Amniotic stem cell (primary cell): ENCODE measurements around the gene EYA2.
"Not testable (repeated sequence)": the region's sequence is repeated elsewhere in the genome, so short reads cannot be mapped to it uniquely, and the experiment has no call there.

Experiments
- DNase-seq: peaks from one replicate; lab custom pipeline; 2025; lab: John Stamatoyannopoulos, UW

EYA2 gene

GRCh38 chr20:46894579-46894958 is at the start of gene EYA2:
EYA2 (plus strand) TSS chr20:46894843; CDS start chr20:46990011, 95,168 bp downstream.
- no peak for DNase-seq

- no peak for DNase-seq
Observed at GRCh38 chr20:46844965-46845364, 49.7 kb upstream of the EYA2 start.

GRCh38 chr20:46849269-46849668 is 45.4 kb upstream of the EYA2 start:
- no peak for DNase-seq

DNA sequence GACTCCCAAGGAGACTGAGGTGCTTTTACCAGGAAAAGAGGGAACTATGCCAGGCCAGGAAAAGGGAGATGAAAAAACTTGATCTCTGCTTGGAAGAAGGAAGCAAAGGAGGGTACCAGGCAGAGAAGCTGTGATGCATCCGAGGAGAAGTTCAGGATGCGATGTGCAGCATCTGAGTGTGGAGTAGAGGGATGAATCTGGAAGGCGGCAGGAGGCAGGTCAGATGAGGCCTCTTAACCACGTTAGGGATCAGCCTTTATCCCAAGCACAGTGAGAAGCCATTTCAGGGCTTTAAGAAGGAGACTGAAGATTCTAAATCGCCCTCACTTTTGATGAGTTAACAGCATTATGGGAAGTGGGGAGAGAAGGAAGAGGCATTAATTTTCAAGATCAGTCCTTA is 44.9 kb upstream of the EYA2 start:
- no peak for DNase-seq

DNA sequence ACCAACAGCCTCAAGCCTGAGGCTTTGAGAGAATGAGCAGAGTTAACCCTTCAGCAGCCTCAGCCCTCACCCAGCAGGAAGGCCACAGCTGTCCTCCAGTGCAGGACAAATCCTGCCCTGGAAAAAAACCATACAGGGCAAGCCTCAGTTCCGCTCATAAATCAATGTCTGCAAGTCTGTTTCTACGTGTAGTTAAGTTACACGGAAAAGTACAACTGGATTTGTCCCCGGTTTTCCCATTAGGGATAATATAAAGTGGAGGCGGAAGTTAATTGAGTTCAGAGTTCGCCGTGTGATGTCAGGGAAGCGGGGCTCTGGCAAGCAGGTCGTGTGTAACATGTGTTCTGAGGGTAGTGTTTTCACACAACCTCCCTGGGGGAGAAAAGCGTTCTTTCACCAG is 44.2 kb upstream of the EYA2 start:
- no peak for DNase-seq

DNA sequence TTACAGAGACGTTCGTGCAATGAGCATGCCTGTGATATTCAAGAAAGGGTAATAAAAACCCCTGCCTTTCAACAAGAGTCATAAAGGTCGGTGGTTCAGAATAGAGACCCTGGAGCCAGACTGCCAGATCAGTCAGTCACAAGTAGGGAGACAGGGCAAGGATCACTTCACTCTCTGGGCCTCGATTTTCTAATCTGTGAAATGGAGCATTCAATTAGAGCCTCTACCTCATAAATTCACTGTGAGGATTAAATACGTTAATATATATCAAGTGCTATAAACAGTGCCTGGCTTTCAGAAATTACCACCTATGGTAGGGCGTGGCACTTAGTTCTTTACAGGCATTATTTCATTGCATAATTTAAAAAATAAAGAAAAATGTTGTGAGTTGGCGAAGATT is 43.7 kb upstream of the EYA2 start:
- DNase-seq = no peak

GRCh38 chr20:46851746-46852145 is 42.9 kb upstream of the EYA2 start:
- DNase-seq = no peak

DNA sequence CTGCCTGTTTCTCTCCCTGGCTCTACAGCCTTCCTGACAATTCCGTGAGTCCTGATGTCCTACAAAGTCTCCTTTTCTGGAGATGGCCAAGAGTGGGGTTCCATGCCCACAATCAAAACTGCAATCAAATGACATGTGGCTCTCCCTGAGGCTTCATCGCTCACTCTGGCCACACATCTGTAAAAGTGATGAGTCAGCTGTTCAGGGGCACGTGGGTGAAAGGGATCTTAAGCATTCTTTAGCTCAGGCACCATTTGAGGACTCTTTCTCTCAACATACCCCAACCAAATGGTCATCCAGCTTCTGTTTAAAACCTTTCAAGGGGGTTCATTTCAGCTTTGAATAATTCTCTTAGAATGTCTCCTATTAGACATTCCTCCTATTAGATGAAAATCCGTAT is 42.3 kb upstream of the EYA2 start:
- DNase-seq = no peak

GRCh38 chr20:46853926-46854325 is 40.7 kb upstream of the EYA2 start:
- DNase-seq = no peak

DNA sequence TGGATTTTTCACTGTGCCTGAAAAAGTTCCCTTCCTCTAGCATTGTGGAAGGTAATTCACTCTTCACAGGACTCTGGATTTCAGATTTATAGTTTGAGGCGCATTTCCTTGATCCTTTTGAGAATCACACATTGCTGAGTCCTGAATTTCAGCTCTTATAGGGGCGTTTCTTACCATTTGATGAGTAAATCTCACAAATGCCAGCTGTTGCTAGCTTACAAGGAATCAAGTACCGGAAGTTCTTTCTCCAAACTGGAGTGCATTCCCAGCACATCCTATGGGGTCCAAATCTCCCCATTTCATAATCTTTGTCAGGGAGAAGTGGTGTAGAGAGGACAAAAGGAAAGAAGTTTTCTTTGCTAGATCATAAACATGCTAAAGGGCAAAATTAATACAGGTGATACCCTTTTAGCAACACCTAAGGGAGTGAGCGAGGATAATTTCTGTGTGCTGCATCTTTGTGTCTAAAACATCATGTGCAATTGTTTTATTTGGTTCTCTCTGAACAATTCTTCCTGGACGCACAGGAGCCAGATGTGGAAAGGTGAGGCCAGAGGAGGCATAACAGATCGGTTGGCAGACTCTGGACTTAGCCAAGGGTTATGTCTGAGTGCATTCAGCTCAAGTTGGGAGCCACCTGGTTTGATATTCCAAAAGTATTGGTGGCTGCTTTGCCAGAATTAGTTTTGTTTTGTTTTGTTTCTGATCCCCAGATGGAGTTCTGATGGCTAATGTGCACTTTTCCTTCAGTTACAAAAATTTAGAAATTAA is 37.4 kb upstream of the EYA2 start:
- DNase-seq = no peak

GRCh38 chr20:46865824-46866223 is 28.8 kb upstream of the EYA2 start:
- no peak for DNase-seq

GRCh38 chr20:46870041-46870440 is 24.6 kb upstream of the EYA2 start:
- DNase-seq = no peak

GRCh38 chr20:46872328-46873211 is 22.1 kb upstream of the EYA2 start:
- no peak for DNase-seq

DNA sequence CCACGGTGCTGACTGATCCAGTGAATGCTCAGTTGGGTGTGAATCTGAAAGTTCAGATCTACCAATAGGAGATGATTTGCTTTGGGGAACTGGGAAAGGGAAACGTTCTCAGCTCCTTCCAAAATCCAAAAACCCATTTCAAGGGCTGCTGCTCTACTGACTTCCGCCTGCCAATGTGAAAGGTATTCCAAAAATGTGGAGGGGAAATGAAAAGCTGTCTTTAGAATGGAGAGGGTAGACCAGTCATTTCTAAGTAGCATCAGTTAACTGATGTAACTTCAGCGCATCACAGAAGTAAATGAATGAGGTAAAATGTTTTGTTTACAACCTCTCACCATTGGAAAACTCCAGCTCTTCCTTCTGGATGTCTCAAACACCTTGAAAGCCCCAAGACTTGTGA is 19.6 kb upstream of the EYA2 start:
- no peak for DNase-seq

GRCh38 chr20:46879386-46879785 is 15.3 kb upstream of the EYA2 start:
- DNase-seq = no peak

DNA sequence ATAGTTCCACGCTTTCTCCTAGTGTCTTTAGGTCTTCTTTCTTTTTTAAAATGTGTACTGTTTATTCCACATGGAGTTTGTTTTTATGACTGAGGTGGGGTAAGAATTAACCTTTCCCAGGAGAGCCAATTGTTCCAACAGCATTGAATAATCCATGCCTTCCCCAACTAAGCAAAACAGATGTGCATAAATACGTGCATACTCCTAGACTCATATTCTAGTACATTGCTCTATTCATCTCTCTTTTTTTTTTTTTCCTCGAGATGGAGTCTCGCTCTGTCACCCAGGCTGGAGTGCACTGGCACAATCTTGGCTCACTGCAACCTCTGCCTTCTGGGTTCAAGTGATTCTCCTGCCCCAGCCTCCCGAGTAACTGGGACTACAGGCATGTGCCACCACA is 14.7 kb upstream of the EYA2 start:
- DNase-seq = not testable (repeated sequence)

- DNase-seq = no peak
Observed at GRCh38 chr20:46883892-46884291, 10.8 kb upstream of the EYA2 start.

- no peak for DNase-seq
Observed at GRCh38 chr20:46890682-46891081, 4.0 kb upstream of the EYA2 start.

- no peak for DNase-seq
Observed at GRCh38 chr20:46893051-46893450, 1.6 kb upstream of the EYA2 start.

DNA sequence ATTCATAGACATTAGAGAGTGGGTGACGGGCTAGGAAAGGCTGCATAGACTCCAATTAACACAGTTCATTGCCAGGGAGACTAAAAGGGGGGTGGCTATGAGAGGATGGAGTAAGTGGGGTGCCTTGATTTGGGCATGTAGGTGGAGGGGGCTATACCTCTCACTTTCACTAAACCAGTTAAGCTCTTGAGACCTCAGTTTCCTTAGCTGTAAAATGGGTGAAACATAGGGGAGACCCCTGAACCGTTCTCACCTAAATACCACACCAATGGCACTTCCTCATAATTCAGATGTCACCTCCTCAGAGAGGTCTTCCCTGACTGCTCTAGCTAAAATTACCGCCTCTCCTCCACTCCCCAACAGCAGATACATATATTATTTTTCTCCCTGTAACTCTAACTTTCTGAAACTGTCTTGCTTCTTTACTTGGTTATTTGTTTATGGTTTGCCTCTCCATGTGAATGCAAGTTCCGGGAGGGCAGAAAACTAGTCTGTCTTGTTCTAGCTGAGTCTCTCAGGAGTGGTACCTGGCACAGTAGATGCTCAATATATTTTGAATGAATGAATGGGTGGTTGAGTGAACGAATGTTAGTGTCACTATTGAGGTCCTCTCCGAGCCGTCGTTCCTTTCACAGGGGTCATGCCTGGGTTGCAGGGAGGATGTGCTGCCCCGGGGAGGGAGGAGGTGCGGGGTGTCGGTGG is 615 bp upstream of the EYA2 start:
- DNase-seq = no peak

DNA sequence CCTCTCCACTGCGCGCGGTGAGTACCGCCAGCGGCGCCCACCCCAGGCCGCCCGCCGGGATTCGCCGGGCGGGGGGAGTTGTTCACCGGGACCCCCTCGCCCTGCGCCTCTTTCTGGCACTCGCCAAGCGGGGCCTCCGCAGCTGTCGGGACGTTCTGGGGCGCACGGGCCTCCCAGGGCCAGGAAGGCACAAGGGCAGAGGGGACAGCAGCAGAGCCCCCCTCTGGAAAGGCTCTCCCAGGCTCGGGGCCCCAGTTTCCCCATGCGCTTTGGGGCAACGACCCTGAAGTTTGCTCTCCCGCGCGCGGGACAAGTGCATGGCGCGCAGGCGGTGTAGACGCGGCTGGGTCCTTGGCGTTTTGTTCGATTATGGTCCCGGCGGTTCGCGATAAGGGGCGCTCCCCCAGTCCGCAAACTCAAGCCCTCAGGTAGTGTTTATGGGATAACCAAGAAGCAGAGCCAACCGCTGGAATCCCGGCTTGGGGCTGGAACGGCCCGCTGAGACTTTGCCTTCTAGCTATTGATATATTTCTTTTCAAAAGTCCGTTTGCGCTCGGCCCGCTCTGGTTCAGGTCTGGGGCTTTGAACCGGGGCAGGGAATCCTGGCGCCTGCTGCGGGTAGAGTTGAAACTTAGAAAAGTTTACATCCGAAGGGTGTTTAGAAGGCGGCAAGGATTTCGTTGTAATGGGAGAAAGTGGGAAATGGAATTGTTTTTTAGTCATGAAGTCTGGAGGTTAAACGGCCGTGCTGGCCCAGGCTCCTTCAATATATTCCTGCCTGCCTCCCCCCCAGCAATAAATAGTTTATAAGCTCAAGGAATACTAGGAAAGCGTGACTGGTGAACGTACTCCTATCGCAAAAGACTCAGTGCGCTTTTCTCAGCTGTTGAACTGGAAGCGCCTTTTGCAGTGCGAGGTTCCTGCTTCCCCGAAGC is 595 bp downstream of the EYA2 start:
- no peak for DNase-seq

- no peak for DNase-seq
Observed at GRCh38 chr20:46895906-46896242, 1.2 kb downstream of the EYA2 start.
